Measurements from ENCODE around the gene GSTA5.
"Not testable (repeated sequence)": the region's sequence is repeated elsewhere in the genome, so short reads cannot be mapped to it uniquely, and the experiment has no call there.

- TF ChIP-seq POLR2AphosphoS5, CTCF, EP300, POLR2A (IDR thresholded peaks at IDR 0.05): not testable (repeated sequence)
These were observed 15.3 kb downstream of the GSTA5 start for GRCh38 chr6:52825270-52825793.

Data from gastroesophageal sphincter (tissue), 3 donors.